Colonic mucosa (tissue), 4 donors: ENCODE measurements around the gene CHD6. TPM values are rescaled to one million over a fixed set of nuclear protein-coding genes. Genes with fewer than 3 reads are reported as not detected.
A peak's percentile ranks its signal among the peaks of the same experiment; 100 is the strongest.

Experiments
- DNase-seq: peaks from one replicate; pipeline ENCODE4 v3.0.0-alpha.2; 2020
- H3K27ac ChIP-seq: fragments of 200-600 bp; one replicate; pipeline ENCODE4 v1.8.0; 2021
- H3K27me3 ChIP-seq: fragments of 200-600 bp; one replicate; pipeline ENCODE4 v1.8.0; 2021
- H3K36me3 ChIP-seq: fragments of 200-600 bp; one replicate; pipeline ENCODE4 v1.8.0; 2021
- H3K4me1 ChIP-seq: fragments of 200-600 bp; one replicate; pipeline ENCODE4 v1.8.0; 2021; ENCODE audit warnings: mild to moderate bottlenecking
- H3K4me3 ChIP-seq: fragments of 200-600 bp; one replicate; pipeline ENCODE4 v1.8.0; 2021
- H3K9ac ChIP-seq, 2 donors: one replicate each; pipeline ENCODE4 v1.7.0; 2013; ENCODE audit warnings: control low read depth in 2 of 2, low read depth in 2 of 2, low read length in 2 of 2
- H3K9me3 ChIP-seq: fragments of 200-600 bp; one replicate; pipeline ENCODE4 v1.8.0; 2021
- CTCF ChIP-seq: fragments of 200-600 bp; IDR thresholded peaks from one replicate; pipeline ENCODE4 v1.8.0; 2022; ENCODE audit warnings: antibody characterized with exemption, mild to moderate bottlenecking
- intact Hi-C: fragments of 100-400 bp; cut with DNase I; formaldehyde crosslinking; loops from one replicate; pipeline ENCODE4 v1.14.1; 2022
- total RNA-seq, 2 donors: library from RNA; stranded (reverse); fragmentation: NEBNext Ultra II Directional in 1 of 2; extraction: Animal tissue kit (Norgen Biotek cat#: 25700) in 1 of 2; gene quantifications; one replicate each; pipeline ENCODE4 v1.2.1, GENCODE V29; 2021
- donor health status: healthy.
- donor health status: DM: no; HTN: no; CAD: no.
- donor health status: DM: no; HTN: no; CAD: no.

CHD6 gene
- total RNA-seq, 2 donors from 2014 or later: 18.9 to 27.2 TPM

GRCh38 chr20:41367956-41368355, 250.2 kb downstream of the CHD6 start:
- TF ChIP-seq CTCF: no peak
- H3K4me1 ChIP-seq: no peaks in the 10 kb centered on the region
- no peaks in the 10 kb centered on the region for H3K9me3 ChIP-seq
- no peak for DNase-seq
- no peak overlapping the region for H3K27ac ChIP-seq
- H3K27me3 ChIP-seq: peaks cover 28% of the 10 kb centered on the region
- intact Hi-C loops: no loop called here
- H3K36me3 ChIP-seq: no peaks in the 10 kb centered on the region
- H3K9ac ChIP-seq: no peak overlapping the region
- no peak overlapping the region for H3K4me3 ChIP-seq

GRCh38 chr20:41367393-41367695, 250.8 kb downstream of the CHD6 start:
- Histone ChIP-seq H3K4me3 (no peak overlapping the region), H3K27me3 (peaks cover 28% of the 10 kb centered on the region), H3K27ac (no peak overlapping the region), H3K9me3 (no peaks in the 10 kb centered on the region), H3K4me1 (no peaks in the 10 kb centered on the region), H3K9ac (no peak overlapping the region), H3K36me3 (no peaks in the 10 kb centered on the region)
- intact Hi-C loops: no loop called here
- DNase-seq: no peak
- no peak for TF ChIP-seq CTCF

- DNase-seq: no peak
- no peaks in the 10 kb centered on the region for H3K9me3 ChIP-seq
Observed at GRCh38 chr20:41366546-41367392, 251.4 kb downstream of the CHD6 start, which contains the start of gene EMILIN3. Gene EMILIN3, minus strand, starts transcription at chr20:41366818. Its CDS starts 184 bp downstream, at chr20:41366634.

GRCh38 chr20:41365777-41366545, 252.2 kb downstream of the CHD6 start:
- Histone ChIP-seq H3K9me3 (no peaks in the 10 kb centered on the region), H3K4me1 (no peaks in the 10 kb centered on the region), H3K4me3 (peak overlapping the region; percentile 13), H3K27ac (no peak overlapping the region), H3K9ac (no peak overlapping the region), H3K27me3 (peaks cover 28% of the 10 kb centered on the region), H3K36me3 (no peaks in the 10 kb centered on the region)
- intact Hi-C loops: no loop called here
- TF ChIP-seq CTCF: no peak
- no peak for DNase-seq

More at GRCh38 chr20:41366546-41367392, 251.4 kb downstream of the CHD6 start, which contains the start of gene EMILIN3:
- intact Hi-C loops: no loop called here
- no peak for TF ChIP-seq CTCF
- H3K4me3 ChIP-seq: peak within 1 kb of the TSS; percentile 13
- H3K27ac ChIP-seq: no peak within 1 kb of the TSS
- no peak within 1 kb of the TSS for H3K9ac ChIP-seq
- H3K4me1 ChIP-seq: no peaks in the 10 kb centered on the region
- peaks cover 28% of the 10 kb centered on the region for H3K27me3 ChIP-seq
- no peaks in the 10 kb centered on the region for H3K36me3 ChIP-seq

GRCh38 chr20:41364967-41365765, 253.0 kb downstream of the CHD6 start:
- no peak overlapping the region for H3K27ac ChIP-seq
- intact Hi-C loops: no loop called here
- no peaks in the 10 kb centered on the region for H3K36me3 ChIP-seq
- H3K4me3 ChIP-seq: no peak overlapping the region
- no peak for TF ChIP-seq CTCF
- H3K4me1 ChIP-seq: no peaks in the 10 kb centered on the region
- H3K9ac ChIP-seq: no peak overlapping the region
- DNase-seq: no peak
- no peaks in the 10 kb centered on the region for H3K9me3 ChIP-seq
- H3K27me3 ChIP-seq: peaks cover 28% of the 10 kb centered on the region
